GM21619 (cell line): Measurements from ENCODE around the gene PCBP3.
"Not testable (repeated sequence)": the region's sequence is repeated elsewhere in the genome, so short reads cannot be mapped to it uniquely, and the experiment has no call there.

Experiments used
- ATAC-seq: cut with Tn5 transposase; IDR thresholded peaks from one replicate; pipeline ENCODE4 v1.9.1; 2021; ENCODE audit not compliant: unreplicated experiment

The PCBP3 gene

GRCh38 chr21:45802956-45803617 lies 159.6 kb downstream of the PCBP3 start:
- ATAC-seq: no peak

- ATAC-seq: no peak
These were observed 160.3 kb downstream of the PCBP3 start for GRCh38 chr21:45803618-45804340.

DNA sequence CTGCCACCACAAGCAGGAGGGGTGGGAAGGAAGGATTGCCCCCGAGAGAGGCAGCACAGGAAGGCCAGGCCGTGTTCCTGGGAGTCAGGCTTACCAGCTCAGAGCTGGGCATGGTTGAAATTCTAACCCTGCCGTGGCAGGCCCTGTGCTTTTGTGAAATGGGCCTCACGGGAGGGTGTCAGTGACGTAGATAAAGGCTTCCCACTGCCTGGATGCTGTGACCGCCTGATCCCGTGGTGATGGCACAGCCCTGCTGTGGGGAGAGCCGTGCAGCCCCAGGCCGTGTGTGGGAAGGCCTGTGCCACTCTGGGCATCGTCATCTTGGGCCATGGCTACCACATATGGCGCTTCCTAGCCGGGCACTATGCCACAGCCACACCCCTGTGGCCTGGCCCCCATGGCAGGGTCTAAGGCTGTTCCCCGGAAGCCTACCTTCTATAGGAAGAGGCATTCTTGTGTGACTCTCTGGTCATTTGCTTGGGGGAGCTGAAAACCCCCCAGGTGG lies 161.3 kb downstream of the PCBP3 start:
- no peak for ATAC-seq

GRCh38 chr21:45805321-45805720 lies 161.8 kb downstream of the PCBP3 start:
- ATAC-seq: no peak

DNA sequence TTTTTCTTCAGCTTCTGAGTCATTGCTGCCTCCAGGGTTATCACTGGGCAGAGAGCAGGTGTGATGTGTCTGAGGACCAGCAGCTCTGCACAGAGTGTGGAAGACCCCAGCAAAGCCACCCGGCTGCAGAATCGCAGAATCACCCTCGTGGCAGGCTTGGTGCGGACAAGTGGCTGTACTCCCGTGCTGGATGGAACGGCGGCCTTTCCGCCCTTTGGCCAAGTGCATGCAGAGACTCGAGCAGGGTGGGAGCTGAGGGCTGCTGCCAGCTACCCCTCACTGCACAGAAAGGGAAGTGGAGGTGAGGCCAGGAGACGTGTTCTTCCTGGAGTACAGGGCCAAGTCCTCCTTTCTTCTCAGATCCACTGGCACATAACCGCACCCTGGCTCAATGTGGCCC lies 162.5 kb downstream of the PCBP3 start:
- no peak for ATAC-seq

DNA sequence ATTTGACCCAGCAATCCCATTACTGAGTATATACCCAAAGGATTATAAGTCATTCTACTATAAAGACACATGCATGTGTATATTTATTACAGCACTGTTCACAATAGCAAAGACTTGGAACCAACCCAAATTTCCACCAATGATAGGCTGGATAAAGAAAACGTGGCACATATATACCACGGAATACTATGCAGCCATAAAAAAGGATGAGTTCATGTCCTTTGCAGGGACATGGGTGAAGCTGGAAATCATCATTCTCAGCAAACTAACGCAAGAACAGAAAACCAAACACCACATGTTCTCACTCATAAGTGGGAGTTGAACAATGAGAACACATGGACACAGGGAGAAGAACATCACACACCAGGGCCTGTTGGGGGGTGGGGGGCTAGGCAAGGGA lies 165.1 kb downstream of the PCBP3 start:
- ATAC-seq: not testable (repeated sequence)

GRCh38 chr21:45809421-45809820 lies 165.9 kb downstream of the PCBP3 start:
- no peak for ATAC-seq

GRCh38 chr21:45811136-45811535 lies 167.6 kb downstream of the PCBP3 start:
- ATAC-seq: no peak

DNA sequence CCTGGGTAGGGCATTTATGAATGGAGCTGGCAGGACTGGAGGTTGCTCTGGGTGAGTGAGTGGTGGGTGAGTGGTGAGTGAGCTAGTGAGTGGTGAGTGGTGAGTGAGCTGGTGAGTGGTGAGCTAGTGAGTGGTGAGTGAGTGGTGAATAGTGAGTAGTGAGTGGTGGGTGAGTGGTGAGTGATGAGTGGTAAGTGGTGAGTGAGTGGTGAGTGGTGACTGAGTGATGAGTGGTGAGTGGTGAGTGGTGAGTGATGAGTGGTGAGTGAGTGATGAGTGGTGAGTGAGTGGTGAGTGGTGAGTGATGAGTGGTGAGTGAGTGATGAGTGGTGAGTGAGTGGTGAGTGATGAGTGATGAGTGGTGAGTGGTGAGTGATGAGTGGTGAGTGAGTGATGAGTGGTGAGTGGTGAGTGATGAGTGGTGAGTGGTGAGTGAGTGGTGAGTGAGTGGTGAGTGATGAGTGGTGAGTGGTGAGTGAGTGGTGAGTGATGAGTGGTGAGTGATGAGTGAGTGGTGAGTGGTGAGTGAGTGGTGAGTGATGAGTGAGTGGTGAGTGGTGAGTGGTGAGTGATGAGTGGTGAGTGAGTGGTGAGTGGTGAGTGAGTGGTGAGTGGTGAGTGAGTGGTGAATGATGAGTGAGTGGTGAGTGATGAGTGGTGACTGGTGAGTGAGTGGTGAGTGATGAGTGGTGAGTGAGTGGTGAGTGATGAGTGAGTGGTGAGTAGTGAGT lies 170.8 kb downstream of the PCBP3 start:
- ATAC-seq: not testable (repeated sequence)

DNA sequence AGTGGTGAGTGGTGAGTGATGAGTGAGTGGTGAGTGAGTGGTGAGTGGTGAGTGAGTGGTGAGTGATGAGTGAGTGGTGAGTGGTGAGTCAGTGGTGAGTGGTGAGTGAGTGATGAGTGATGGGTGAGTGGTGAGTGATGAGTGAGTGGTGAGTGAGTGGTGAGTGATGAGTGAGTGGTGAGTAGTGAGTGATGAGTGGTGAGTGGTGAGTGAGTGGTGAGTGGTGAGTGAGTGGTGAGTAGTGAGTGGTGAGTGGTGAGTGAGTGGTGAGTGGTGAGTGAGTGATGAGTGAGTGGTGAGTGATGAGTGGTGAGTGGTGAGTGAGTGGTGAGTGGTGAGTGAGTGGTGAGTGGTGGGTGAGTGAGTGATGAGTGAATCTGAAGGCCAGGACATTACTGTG lies 172.3 kb downstream of the PCBP3 start:
- not testable (repeated sequence) for ATAC-seq

DNA sequence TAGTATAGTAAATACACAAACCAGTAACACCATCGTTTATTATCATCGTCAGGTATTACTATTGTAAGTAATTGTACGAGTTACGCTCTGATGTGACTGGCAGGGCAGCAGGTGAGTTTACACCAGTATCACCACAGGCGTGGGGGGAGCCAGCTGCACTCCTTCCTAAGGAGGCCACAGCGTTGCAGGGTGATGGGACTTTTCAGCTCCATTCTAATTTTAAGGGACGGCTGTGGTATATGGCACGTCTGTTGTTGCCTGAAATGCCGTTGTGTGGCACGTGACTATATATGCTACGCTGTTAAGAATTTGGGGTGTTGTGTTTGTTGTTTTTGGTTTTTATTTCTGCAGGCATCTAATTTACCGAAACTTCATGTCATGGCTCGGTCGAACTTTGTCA lies 173.3 kb downstream of the PCBP3 start:
- ATAC-seq: no peak

- ATAC-seq: no peak
These were observed 173.8 kb downstream of the PCBP3 start for GRCh38 chr21:45817345-45817744.

DNA sequence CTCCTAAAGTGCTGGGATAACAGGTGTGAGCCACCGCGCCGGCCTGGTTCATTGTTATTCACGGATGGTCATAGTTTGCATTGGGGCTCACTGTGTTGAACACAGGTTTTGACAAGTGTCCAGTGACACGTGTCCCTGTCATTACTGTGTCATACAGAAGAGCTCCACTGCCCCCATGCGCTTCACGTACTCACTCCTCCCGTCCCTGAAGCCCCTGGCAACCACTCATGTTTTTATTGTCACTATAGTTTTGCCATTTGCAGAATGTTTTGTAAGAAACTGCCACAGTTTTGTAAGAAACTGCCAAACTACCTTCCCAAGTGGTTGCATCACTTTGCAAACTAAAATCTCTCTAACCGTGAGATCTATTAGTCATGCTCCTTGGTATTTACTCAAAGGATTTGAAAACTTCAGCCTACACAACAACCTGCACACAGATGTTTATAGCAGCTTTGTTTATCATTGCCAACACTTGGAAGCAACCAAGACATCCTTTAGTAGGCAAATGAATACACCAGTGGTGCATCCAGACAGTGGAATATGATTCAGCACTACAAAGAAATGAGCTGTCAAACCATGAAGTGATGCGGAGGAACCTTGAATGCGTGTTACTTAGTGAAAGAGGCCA lies 174.9 kb downstream of the PCBP3 start:
- no peak for ATAC-seq

DNA sequence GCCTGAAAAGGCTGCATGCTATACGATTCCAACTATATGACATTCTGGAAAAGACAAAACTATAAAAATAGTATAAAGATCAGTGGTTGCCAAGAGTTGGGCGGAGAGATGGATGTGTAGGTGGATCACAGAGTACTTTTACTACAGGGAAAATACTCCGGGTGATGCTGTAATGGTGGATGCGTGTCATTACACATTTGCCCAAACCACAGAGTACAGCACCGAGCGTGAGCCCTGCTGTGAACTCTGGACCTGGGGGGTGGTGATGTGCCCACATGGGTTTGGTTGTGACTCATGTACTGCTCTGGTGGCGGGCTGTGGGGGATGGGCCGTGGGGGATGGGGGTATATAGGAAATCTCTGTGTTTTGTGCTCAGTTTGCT lies 175.4 kb downstream of the PCBP3 start:
- no peak for ATAC-seq

DNA sequence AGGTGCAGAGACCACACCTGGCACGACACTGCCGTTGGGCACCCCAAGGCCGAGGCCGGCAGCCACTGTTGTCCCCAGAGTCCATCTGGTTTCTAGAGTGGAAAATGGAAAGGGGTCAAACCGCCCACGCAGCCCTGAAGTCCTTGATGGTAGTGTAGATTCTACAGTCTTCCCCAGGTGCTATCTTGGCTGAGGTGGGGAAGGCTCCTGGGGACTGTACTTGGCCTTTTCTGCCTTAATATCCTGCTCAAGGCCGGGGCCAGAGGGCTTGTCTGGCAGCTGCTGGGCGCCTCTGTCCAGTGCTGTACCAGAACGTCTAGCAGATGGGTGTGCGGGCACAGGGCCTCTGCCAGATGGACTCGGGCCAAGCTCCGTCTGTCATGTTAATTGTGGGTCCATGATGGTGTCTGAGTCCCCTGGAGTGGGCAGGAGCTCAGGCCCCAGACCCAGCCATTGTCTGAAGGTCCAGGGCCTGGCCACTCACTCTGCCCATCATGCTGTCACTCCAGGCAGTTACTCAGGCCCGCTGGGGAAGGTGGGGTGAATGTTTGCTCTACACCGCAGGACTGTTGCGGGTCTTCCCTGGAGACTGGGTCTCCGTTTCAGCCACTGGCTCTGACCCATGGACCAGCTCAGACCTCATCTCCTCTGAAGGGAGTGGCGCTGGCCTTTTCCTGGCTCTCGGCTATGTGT lies 176.1 kb downstream of the PCBP3 start:
- no peak for ATAC-seq

- no peak for ATAC-seq
These were observed 176.9 kb downstream of the PCBP3 start for GRCh38 chr21:45820171-45821091.

DNA sequence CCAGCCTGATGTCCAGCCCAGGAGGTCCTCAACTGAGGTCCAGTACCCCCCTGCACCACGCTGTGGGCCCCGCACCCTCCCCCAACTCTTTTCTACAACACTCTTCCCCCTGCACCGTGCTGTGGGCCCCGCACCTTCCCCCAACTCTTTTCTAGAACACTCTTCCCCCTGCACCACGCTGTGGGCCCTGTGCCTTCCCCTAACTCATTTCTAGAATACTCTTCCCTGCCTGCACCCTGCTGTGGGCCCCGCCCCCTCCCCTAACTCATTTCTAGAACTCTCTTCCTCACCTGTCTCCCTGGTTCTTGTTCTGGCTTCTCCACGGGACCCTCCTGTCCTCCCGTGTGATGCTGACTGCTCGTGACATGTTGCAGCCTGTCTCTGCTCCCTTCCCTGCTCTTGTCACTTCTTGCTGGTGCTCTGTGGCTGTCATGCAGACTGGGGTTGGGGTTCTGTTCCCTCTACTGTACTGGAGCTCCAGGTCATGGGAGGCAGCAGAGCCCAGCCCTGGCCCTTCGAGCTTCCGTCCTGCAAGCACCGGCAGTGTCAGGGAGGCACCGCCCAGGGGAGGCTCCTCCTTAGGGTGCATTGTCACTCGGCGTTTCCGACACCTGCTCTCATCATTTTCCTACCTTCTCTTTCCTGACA lies 177.9 kb downstream of the PCBP3 start:
- no peak for ATAC-seq

- no peak for ATAC-seq
These were observed 178.5 kb downstream of the PCBP3 start for GRCh38 chr21:45821998-45822397.

DNA sequence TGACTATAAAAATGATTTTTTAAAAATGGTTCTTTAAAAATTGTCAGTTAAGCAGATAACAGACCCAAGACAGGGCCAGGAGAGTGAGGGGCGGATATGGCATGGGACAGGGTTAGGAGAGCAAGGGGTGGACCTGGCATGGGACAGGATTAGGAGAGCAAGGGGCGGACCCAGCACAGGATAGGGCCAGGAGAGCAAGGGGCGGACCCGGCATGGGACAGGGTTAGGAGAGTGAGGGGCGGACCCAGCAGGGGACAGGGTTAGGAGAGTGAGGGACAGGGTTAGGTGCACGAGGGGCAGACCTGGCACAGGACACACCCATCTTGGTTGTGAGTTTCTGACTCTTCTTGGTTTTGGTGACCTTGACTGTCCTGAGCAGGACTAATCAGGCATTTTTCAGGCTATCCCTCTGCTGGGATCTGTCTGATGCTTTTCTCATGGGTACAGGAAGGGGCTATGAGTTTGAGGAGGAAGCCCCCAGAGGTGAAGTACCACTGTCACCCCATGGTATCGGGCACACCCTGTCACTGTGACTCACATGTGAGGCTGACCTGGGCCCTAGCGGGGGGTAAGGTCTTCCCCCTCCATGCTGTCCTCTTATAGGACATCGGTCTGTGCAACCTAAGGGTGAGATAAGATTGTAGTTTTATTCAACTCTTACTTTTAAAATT lies 179.0 kb downstream of the PCBP3 start:
- no peak for ATAC-seq
